Progenitor cell of endocrine pancreas (in vitro differentiated cells): ENCODE data around the gene SCN3A. TPM values are rescaled to one million over a fixed set of nuclear protein-coding genes. Genes with fewer than 3 reads are reported as not detected.

Experiments used
- DNase-seq: peaks from one replicate; pipeline ENCODE4 v3.0.0; 2021; ENCODE audit warnings: low spot score; ENCODE audit not compliant: unreplicated experiment
- H3K27ac Mint-ChIP-seq: 2 replicates; pipeline ENCODE4 v1.8.0; 2021; ENCODE audit warnings: mild to moderate bottlenecking, moderate library complexity, mixed read lengths
- H3K27me3 Mint-ChIP-seq: 2 replicates; pipeline ENCODE4 v1.8.0; 2021; ENCODE audit warnings: mixed read lengths
- H3K36me3 Mint-ChIP-seq: 2 replicates; pipeline ENCODE4 v1.8.0; 2022; ENCODE audit warnings: mixed read lengths; ENCODE audit not compliant: insufficient read depth
- H3K4me1 Mint-ChIP-seq: 2 replicates; pipeline ENCODE4 v1.8.0; 2021; ENCODE audit warnings: low read depth, mixed read lengths
- H3K4me3 Mint-ChIP-seq: 2 replicates; pipeline ENCODE4 v1.8.0; 2021; ENCODE audit warnings: low read depth, mild to moderate bottlenecking, moderate library complexity, mixed read lengths
- H3K9me3 Mint-ChIP-seq: 2 replicates; pipeline ENCODE4 v1.8.0; 2021; ENCODE audit warnings: low read depth, mixed read lengths
- total RNA-seq: library from RNA; stranded (reverse); gene quantifications from 2 replicates; pipeline ENCODE4 v1.2.1, GENCODE V29; 2021
- TF ChIP-seq, protein P1 (sequence below): fragments of 200-600 bp; sonication (generic); IDR thresholded peaks from one replicate; pipeline ENCODE4 v1.5.0; 2021; ENCODE audit warnings: antibody characterized with exemption, mild to moderate bottlenecking; ENCODE audit not compliant: unreplicated experiment

Gene SCN3A
- total RNA-seq, 1 donor from 2014 or later = 4.7 TPM

DNA sequence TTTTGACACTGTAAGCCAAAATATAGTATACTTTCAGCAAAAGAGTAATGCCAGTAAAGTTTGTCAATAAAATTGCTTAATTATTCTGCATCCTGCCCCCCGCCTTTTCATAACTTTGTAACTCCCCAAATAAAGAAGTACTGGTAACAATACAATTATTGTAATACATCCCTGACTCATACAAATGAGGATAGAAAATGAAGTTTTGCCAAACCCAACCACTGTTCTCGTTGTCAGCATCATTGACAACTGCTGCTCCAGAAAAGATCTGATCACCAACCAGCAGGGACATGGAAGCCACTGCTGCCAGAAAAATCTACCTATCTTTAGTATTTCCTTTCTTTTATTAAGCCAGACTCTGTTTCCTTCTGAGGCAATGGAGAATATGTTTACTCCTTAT, 27.1 kb downstream of the SCN3A start:
- no peaks in the 10 kb centered on the region for H3K9me3 Mint-ChIP-seq
- no peak for DNase-seq
- no peak overlapping the region for H3K27ac Mint-ChIP-seq
- TF ChIP-seq, protein P1, sequence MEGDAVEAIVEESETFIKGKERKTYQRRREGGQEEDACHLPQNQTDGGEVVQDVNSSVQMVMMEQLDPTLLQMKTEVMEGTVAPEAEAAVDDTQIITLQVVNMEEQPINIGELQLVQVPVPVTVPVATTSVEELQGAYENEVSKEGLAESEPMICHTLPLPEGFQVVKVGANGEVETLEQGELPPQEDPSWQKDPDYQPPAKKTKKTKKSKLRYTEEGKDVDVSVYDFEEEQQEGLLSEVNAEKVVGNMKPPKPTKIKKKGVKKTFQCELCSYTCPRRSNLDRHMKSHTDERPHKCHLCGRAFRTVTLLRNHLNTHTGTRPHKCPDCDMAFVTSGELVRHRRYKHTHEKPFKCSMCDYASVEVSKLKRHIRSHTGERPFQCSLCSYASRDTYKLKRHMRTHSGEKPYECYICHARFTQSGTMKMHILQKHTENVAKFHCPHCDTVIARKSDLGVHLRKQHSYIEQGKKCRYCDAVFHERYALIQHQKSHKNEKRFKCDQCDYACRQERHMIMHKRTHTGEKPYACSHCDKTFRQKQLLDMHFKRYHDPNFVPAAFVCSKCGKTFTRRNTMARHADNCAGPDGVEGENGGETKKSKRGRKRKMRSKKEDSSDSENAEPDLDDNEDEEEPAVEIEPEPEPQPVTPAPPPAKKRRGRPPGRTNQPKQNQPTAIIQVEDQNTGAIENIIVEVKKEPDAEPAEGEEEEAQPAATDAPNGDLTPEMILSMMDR = no peak
- no peak overlapping the region for H3K4me3 Mint-ChIP-seq
- H3K36me3 Mint-ChIP-seq = no peaks in the 10 kb centered on the region
- no peaks in the 10 kb centered on the region for H3K27me3 Mint-ChIP-seq
- H3K4me1 Mint-ChIP-seq = no peaks in the 10 kb centered on the region

DNA sequence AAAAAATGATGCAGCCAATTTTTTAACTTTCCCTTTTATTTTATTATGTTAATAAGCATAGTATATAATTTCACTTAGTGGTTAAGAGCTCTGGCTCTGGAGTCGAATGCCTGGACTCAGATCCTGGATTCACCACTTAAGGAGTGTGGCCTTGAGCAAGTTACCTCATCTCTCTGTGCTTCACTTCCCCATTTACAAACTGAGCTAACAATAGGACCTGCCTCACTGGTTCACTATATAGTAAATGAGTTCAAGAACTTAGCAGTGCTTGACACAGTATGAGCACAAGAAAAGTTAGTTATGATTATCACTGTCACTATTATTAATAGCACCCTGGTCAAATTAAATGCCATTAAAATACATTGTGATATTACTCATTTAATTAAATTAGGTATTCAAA, 30.6 kb downstream of the SCN3A start:
- no peaks in the 10 kb centered on the region for H3K4me1 Mint-ChIP-seq

DNA sequence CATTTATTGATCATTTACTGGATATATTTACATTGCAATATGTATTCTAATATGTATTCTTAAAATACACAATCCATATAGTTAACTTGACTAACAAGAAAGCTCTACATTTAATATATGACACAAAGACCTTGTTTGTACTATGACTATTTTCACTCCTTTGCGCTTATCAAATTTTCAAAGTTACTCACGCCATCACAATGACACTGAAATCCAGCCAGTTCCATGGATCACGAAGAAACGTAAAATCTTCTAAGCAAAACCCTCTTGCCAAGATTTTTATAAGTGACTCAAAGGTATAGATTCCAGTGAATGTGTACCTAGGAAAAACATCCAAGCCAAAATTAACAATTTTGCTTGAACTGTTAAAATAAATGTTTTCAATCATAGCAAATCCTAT, 39.6 kb downstream of the SCN3A start:
- Mint-ChIP-seq H3K36me3 (no peaks in the 10 kb centered on the region), H3K4me1 (no peaks in the 10 kb centered on the region), H3K9me3 (no peaks in the 10 kb centered on the region), H3K4me3 (no peak overlapping the region), H3K27me3 (no peaks in the 10 kb centered on the region), H3K27ac (no peak overlapping the region)
- no peak for DNase-seq
- TF ChIP-seq, protein P1 = no peak

More for the DNA sequence above, 30.6 kb downstream of the SCN3A start:
- Mint-ChIP-seq H3K4me3 (no peak overlapping the region), H3K9me3 (no peaks in the 10 kb centered on the region), H3K27ac (no peak overlapping the region), H3K36me3 (no peaks in the 10 kb centered on the region), H3K27me3 (no peaks in the 10 kb centered on the region)
- TF ChIP-seq, protein P1 = no peak
- DNase-seq = no peak

DNA sequence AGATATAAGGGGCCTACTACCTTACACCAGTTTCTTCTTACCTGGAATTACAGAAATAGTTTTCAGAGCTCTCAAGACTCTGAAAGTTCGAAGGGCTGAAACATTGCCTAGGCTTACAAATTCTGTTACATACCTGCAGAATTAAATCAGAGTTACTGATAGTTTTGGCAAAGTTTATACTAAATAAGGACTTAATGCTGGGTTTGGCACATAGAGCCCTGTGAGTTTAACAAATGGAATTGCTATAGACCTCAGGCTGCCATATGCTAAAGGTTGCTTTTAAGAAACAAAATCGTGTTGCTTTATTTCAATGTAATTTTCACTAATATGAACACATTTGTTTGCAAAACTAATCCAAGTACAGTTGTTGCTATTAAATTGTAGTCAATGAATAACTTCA, 40.1 kb downstream of the SCN3A start:
- Mint-ChIP-seq H3K4me1 (no peaks in the 10 kb centered on the region), H3K27me3 (no peaks in the 10 kb centered on the region), H3K36me3 (no peaks in the 10 kb centered on the region), H3K4me3 (no peak overlapping the region), H3K27ac (no peak overlapping the region), H3K9me3 (no peaks in the 10 kb centered on the region)
- DNase-seq = no peak
- TF ChIP-seq, protein P1 = no peak

DNA sequence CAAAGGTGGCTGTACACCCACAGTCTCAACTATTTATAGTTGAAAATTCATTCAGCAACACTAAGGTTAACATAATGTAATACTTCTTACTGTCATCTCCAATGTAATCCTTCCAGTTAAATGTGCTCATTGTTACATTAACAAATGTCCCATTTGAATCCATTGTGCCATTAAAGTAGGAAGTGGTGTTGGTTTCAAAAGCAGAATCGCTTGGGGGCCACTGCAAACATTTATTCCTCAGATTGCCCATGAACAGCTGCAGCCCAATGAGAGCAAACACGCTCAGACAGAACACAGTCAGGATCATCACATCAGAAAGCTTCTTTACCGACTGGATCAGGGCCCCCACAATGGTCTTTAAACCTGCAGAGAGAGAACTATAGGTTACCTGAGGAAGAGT, 41.4 kb downstream of the SCN3A start:
- H3K27me3 Mint-ChIP-seq = no peaks in the 10 kb centered on the region
- H3K4me3 Mint-ChIP-seq = no peak overlapping the region

More for the DNA sequence above, 41.4 kb downstream of the SCN3A start:
- H3K36me3 Mint-ChIP-seq = no peaks in the 10 kb centered on the region
- TF ChIP-seq, protein P1 = no peak
- no peaks in the 10 kb centered on the region for H3K4me1 Mint-ChIP-seq
- peaks cover 4% of the 10 kb centered on the region for H3K9me3 Mint-ChIP-seq
- no peak overlapping the region for H3K27ac Mint-ChIP-seq
- DNase-seq = no peak
